MM.1S (cell line): ENCODE measurements around the gene ZWINT.

Experiments
- EZH2 ChIP-seq: fragments of 300-600 bp; sonication (generic); optimal IDR thresholded peaks from 2 replicates; pipeline ENCODE3; 2017; ENCODE audit warnings: low read depth, mild to moderate bottlenecking, antibody characterized with exemption, low read length, mixed read lengths
- EZH2phosphoT487 ChIP-seq: fragments of 300-600 bp; sonication (generic); IDR thresholded peaks from 2 replicates; pipeline ENCODE4 v1.6.1; 2018; ENCODE audit warnings: antibody characterized with exemption, low read length
- TF ChIP-seq, protein P1 (sequence below): fragments of 300-600 bp; sonication (generic); IDR thresholded peaks from 2 replicates; pipeline ENCODE4 v1.5.1; 2016; ENCODE audit warnings: antibody characterized with exemption, low read length, mixed read lengths

DNA sequence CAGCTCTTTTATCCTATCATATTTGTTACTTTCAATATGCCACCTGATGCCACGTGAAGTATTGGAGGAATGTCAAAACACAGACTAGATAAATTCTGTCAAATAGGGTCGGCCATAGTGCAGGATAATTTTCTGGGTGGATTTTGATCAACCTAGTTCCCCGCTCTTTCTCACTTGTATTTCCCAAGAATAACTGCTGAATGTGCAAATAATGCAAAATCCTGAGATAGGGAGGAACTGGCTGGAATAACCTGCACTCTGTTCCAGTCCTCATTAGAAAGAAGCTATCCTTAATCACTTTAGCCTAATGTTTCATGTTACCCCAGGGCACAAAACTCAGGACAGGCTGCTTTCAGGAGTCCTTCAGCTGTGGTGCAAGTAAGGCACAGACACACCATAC is 33.9 kb downstream of the ZWINT start:
- TF ChIP-seq, protein P1, sequence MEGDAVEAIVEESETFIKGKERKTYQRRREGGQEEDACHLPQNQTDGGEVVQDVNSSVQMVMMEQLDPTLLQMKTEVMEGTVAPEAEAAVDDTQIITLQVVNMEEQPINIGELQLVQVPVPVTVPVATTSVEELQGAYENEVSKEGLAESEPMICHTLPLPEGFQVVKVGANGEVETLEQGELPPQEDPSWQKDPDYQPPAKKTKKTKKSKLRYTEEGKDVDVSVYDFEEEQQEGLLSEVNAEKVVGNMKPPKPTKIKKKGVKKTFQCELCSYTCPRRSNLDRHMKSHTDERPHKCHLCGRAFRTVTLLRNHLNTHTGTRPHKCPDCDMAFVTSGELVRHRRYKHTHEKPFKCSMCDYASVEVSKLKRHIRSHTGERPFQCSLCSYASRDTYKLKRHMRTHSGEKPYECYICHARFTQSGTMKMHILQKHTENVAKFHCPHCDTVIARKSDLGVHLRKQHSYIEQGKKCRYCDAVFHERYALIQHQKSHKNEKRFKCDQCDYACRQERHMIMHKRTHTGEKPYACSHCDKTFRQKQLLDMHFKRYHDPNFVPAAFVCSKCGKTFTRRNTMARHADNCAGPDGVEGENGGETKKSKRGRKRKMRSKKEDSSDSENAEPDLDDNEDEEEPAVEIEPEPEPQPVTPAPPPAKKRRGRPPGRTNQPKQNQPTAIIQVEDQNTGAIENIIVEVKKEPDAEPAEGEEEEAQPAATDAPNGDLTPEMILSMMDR = no peak
- no peak for TF ChIP-seq EZH2phosphoT487
- TF ChIP-seq EZH2 = no peak
